Measurements from ENCODE around the gene DCN.
A peak's percentile ranks its signal among the peaks of the same experiment; 100 is the strongest.

DCN gene

DNA sequence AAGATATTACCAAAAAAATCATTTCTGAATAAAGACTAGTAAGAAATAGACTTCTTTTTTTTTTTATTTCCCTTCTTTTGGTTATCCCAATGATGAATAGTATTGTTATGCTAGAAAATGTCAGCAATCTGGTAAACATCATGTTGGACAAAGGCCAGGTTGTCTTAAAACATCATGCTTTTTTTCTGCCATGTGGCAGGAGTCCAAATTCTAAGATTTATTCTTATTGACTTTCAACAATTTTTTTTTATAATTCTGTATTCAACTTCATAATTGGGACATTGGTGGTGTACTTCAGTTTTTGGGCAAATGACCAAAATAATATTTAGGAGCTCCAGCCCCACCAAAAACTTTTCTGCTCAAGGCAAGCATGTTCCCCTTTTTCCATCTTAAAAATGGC, 10.5 kb downstream of the DCN start:
- H3K27me3 ChIP-seq (ENCODE audit: insufficient read depth, low read depth, severe bottlenecking), result no peaks in the 10 kb centered on the region
- H3K4me3 ChIP-seq (ENCODE audit: low read depth, low read length), result no peak overlapping the region
- no peaks in the 10 kb centered on the region for H3K36me3 ChIP-seq
- H3K9me3 ChIP-seq (ENCODE audit: severe bottlenecking), result no peaks in the 10 kb centered on the region
- DNase-seq, result no peak
- TF ChIP-seq, protein P1, sequence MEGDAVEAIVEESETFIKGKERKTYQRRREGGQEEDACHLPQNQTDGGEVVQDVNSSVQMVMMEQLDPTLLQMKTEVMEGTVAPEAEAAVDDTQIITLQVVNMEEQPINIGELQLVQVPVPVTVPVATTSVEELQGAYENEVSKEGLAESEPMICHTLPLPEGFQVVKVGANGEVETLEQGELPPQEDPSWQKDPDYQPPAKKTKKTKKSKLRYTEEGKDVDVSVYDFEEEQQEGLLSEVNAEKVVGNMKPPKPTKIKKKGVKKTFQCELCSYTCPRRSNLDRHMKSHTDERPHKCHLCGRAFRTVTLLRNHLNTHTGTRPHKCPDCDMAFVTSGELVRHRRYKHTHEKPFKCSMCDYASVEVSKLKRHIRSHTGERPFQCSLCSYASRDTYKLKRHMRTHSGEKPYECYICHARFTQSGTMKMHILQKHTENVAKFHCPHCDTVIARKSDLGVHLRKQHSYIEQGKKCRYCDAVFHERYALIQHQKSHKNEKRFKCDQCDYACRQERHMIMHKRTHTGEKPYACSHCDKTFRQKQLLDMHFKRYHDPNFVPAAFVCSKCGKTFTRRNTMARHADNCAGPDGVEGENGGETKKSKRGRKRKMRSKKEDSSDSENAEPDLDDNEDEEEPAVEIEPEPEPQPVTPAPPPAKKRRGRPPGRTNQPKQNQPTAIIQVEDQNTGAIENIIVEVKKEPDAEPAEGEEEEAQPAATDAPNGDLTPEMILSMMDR (IDR thresholded peaks at IDR 0.05; ENCODE audit: low read depth, low read length), result no peak
- no peak overlapping the region; the same call in none of the 2 replicates for H3K27ac ChIP-seq

DNA sequence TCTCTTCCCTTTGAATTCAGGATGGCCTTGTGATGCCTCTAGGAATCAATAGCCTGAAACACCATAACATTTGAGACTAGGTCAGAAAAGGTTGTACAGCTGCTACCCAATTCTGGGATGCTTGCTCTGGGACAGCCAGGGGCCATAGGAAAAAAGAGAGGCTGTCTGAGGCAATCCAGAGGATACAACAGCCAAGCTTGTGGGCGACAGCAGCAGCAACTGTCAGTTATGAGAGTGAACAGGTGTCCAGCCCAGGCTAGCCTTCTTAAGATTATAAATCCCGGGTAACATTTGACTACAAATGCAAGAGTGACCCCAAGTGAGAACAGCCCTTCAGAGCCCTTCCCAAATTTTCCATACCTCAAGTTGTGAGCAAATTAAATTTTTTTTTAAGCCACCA, 11.1 kb downstream of the DCN start:
- no peaks in the 10 kb centered on the region for H3K36me3 ChIP-seq
- no peaks in the 10 kb centered on the region for H3K27me3 ChIP-seq (ENCODE audit: insufficient read depth, low read depth, severe bottlenecking)
- peak overlapping the region; percentile 22 for H3K27ac ChIP-seq
- H3K9me3 ChIP-seq (ENCODE audit: severe bottlenecking), result no peaks in the 10 kb centered on the region
- no peak overlapping the region for H3K4me3 ChIP-seq (ENCODE audit: low read depth, low read length)
- DNase-seq, result peak; percentile 79
- TF ChIP-seq, protein P1 (IDR thresholded peaks at IDR 0.05; ENCODE audit: low read depth, low read length), result no peak

DNA sequence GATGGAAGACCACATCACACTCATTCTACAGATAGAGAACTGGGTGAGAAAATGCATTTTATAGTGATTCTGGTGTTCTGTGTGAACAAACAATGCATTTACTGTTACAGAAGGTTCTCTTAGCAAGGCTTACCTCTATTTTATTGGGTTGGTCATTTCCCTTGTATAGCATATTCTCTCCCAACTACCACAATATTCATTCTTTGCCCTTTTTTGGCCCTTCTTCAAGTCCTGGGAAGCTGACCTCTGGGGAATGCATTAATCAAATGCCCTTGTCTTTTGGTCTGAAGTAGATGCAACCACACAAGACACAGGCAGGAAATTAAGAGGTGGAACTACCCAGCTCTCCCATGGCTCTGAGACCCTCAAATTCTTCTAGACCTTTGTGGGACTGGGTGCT, 19.5 kb downstream of the DCN start:
- Histone ChIP-seq H3K27ac (no peak overlapping the region), H3K27me3 (ENCODE audit: insufficient read depth, low read depth, severe bottlenecking) (no peaks in the 10 kb centered on the region), H3K9me3 (ENCODE audit: severe bottlenecking) (no peaks in the 10 kb centered on the region), H3K4me3 (ENCODE audit: low read depth, low read length) (no peak overlapping the region), H3K36me3 (no peaks in the 10 kb centered on the region)
- TF ChIP-seq, protein P1 (IDR thresholded peaks at IDR 0.05; ENCODE audit: low read depth, low read length), result no peak
- no peak for DNase-seq

DNA sequence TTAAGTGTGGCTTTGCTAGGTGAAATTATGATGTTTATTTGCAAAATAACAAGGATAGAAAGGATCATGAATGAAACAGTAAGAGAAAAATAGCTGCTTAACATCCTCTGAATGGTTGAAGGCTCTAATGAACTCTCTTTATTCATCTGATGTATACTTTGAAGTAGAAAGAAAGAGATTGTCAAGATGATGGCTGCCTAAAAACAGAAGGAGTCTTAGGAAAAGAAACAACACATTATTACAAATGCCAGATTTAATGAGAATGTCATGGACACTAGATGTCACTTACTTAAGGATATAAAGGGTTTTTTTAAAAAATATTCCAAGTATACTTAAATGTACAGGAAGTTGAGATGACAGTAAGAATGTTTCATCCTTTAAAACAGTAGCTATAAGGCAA, 21.6 kb downstream of the DCN start:
- TF ChIP-seq, protein P1 (IDR thresholded peaks at IDR 0.05; ENCODE audit: low read depth, low read length), result no peak
- no peak overlapping the region for H3K4me3 ChIP-seq (ENCODE audit: low read depth, low read length)
- no peaks in the 10 kb centered on the region for H3K9me3 ChIP-seq (ENCODE audit: severe bottlenecking)
- no peaks in the 10 kb centered on the region for H3K27me3 ChIP-seq (ENCODE audit: insufficient read depth, low read depth, severe bottlenecking)
- H3K27ac ChIP-seq, result no peak overlapping the region
- no peak for DNase-seq
- H3K36me3 ChIP-seq, result no peaks in the 10 kb centered on the region

DNA sequence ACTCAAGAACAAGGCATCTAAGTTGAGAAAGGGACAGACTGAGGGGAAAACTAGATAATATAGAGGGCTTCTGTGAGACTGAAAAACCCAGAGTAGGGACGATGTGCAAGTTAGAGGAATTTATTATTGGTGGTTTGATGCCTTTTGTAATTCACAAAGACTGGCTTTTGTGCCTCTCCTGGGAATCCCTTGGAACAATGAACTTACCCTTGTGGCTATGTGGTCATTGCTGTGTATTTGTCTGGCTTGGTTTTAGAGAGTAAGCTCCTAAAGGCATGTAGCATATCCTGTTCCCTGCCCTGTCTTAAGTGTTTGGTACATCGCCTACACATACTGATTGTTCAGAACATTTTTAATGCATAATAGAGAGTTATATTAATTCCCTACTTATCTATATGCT, 26.6 kb downstream of the DCN start:
- H3K9me3 ChIP-seq (ENCODE audit: severe bottlenecking), result no peaks in the 10 kb centered on the region
- H3K27me3 ChIP-seq (ENCODE audit: insufficient read depth, low read depth, severe bottlenecking), result no peaks in the 10 kb centered on the region
- no peak for DNase-seq
- no peak overlapping the region for H3K27ac ChIP-seq
- no peaks in the 10 kb centered on the region for H3K36me3 ChIP-seq
- TF ChIP-seq, protein P1 (IDR thresholded peaks at IDR 0.05; ENCODE audit: low read depth, low read length), result no peak
- H3K4me3 ChIP-seq (ENCODE audit: low read depth, low read length), result no peak overlapping the region

DNA sequence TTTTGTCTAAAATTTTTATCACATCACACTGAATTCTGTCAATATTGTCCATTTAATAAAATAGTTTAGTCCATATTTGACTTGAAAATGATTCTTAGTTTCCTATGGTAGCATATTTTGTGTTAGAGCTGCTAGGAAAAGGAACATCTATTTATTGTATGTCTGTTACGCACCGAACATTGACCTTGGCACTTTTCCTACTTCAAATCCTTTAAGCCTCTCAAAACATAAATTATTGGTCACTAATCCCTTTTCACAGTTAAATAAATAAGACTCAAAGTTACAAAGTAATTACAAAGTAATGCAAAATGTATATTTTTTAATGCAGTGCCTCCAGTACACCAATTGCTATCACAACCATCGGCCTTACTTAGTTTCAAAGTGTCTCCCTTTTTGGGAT, 28.5 kb downstream of the DCN start:
- no peak for DNase-seq
- H3K27me3 ChIP-seq (ENCODE audit: insufficient read depth, low read depth, severe bottlenecking), result no peaks in the 10 kb centered on the region
- TF ChIP-seq, protein P1 (IDR thresholded peaks at IDR 0.05; ENCODE audit: low read depth, low read length), result no peak

More for the DNA sequence above, 28.5 kb downstream of the DCN start:
- no peaks in the 10 kb centered on the region for H3K36me3 ChIP-seq
- no peaks in the 10 kb centered on the region for H3K9me3 ChIP-seq (ENCODE audit: severe bottlenecking)
- H3K4me3 ChIP-seq (ENCODE audit: low read depth, low read length), result no peak overlapping the region
- no peak overlapping the region for H3K27ac ChIP-seq
